Spleen (tissue), 11 donors: ENCODE results near the gene ARHGEF37. TPM values are rescaled to one million over a fixed set of nuclear protein-coding genes. Genes with fewer than 3 reads are reported as not detected.

ENCODE experiments used
- DNase-seq: peaks from one replicate; pipeline ENCODE4 v3.0.0-alpha.2; 2020
- H3K27ac ChIP-seq, 8 donors: fragments of 200-600 bp; sonication (generic) in 7 of 8; 1 replicate in 4 of 8; 2 replicates in 4 of 8; pipeline versions ENCODE4 v1.5.0 to v1.8.0; 2016 to 2021; ENCODE audit warnings: inconsistent platforms in 4 of 8, mild to moderate bottlenecking in 4 of 8, moderate library complexity in 1 of 8
- H3K27me3 ChIP-seq, 7 donors: fragments of 200-600 bp; sonication (generic) in 6 of 7; replicated peaks in 1 of 7; 1 replicate in 4 of 7; 2 replicates in 3 of 7; pipeline versions ENCODE4 v1.5.0 to v1.8.0; 2016 to 2021; ENCODE audit warnings: inconsistent platforms in 3 of 7, mild to moderate bottlenecking in 1 of 7
- H3K36me3 ChIP-seq, 6 donors: fragments of 200-600 bp; sonication (generic) in 5 of 6; 1 replicate in 4 of 6; 2 replicates in 2 of 6; pipeline versions ENCODE4 v1.5.0 to v1.8.0; 2016 to 2021; ENCODE audit warnings: inconsistent platforms in 2 of 6
- H3K4me1 ChIP-seq, 6 donors: fragments of 200-600 bp; sonication (generic) in 5 of 6; 1 replicate in 3 of 6; 2 replicates in 3 of 6; pipeline versions ENCODE4 v1.5.0 to v1.8.0; 2016 to 2021; ENCODE audit warnings: inconsistent platforms in 3 of 6
- H3K4me3 ChIP-seq, 8 donors: fragments of 200-600 bp; sonication (generic) in 7 of 8; 1 replicate in 4 of 8; 2 replicates in 4 of 8; pipeline versions ENCODE4 v1.5.0 to v1.8.0; 2016 to 2021; ENCODE audit warnings: inconsistent platforms in 4 of 8, mild to moderate bottlenecking in 4 of 8, moderate library complexity in 2 of 8
- H3K9me3 ChIP-seq, 8 donors: fragments of 200-600 bp; sonication (generic) in 7 of 8; 1 replicate in 4 of 8; 2 replicates in 4 of 8; pipeline versions ENCODE4 v1.5.0 to v1.8.0; 2016 to 2021; ENCODE audit warnings: inconsistent platforms in 4 of 8
- POLR2A ChIP-seq, 3 donors: fragments of 450-650 bp; IDR thresholded peaks; one replicate each; pipeline ENCODE4 v1.5.1; 2017; ENCODE audit warnings: antibody characterized with exemption in 3 of 3, mild to moderate bottlenecking in 1 of 3
- POLR2AphosphoS5 ChIP-seq, 3 donors: sonication (generic); formaldehyde crosslinking; IDR thresholded peaks; one replicate each; pipeline ENCODE4 v1.5.1; 2017; ENCODE audit warnings: antibody characterized with exemption in 3 of 3
- WGBS, 5 donors: extraction: QIAGEN DNeasy Blood & Tissue Kit in 3 of 5; methylation state at CpG; one replicate each; pipeline versions ENCODE4 v1.1.5 to v1.1.7; 2013 to 2018; 5-methylcytosine and 5-hydroxymethylcytosine counted together
- intact Hi-C: fragments of 100-400 bp; cut with DNase I; formaldehyde crosslinking; loops from one replicate; pipeline ENCODE4 v1.15.0; 2023; ENCODE audit warnings: low total_unique reads
- polyA plus RNA-seq, 3 donors: library from polyadenylated mRNA; stranded (reverse); fragments of 200-250 nt; gene quantifications; one replicate each; pipeline ENCODE4 v1.2.1, GENCODE V29; 2013
- total RNA-seq, 7 donors: library from RNA; depleted of rRNA in 3 of 7; stranded (reverse); fragments of >200 nt in 3 of 7; fragmentation: NEBNext Ultra II Directional in 4 of 7; extraction: Animal tissue kit (Norgen Biotek cat#: 25700) in 4 of 7; gene quantifications; one replicate each; pipeline versions ENCODE4 v1.1.0 to v1.2.1, GENCODE V29; 2016 to 2021
- TF ChIP-seq, protein P1 (sequence below), 11 experiments: fragments of 200-600 bp in 7 of 11; fragments of 450-650 bp in 4 of 11; sonication (generic) in 4 of 11; IDR thresholded peaks in 8 of 11; conservative IDR thresholded peaks in 3 of 11; 1 replicate in 7 of 11; 2 replicates in 4 of 11; pipeline versions ENCODE4 v1.4.0 to v1.8.0; 2016 to 2021; ENCODE audit warnings: antibody characterized with exemption in 11 of 11, inconsistent platforms in 4 of 11, mild to moderate bottlenecking in 1 of 11
- donor health status: healthy with polysubstance abuse.
- donor health status: DM: no; HTN: no; CAD: no; lungs with moderate emphysema.
- donor health status: DM: no; HTN: no; CAD: no.
- donor health status: Bipolar disorder and iron deficiency.
- donor health status: healthy.
- donor health status: DM: no; HTN: no; CAD: no.
- donor health status: DM: yes; HTN: yes; CAD: no.

Gene ARHGEF37
- total and polyA plus RNA-seq, 10 donors, result 0.77 to 3.5 (median 1.3) TPM

DNA sequence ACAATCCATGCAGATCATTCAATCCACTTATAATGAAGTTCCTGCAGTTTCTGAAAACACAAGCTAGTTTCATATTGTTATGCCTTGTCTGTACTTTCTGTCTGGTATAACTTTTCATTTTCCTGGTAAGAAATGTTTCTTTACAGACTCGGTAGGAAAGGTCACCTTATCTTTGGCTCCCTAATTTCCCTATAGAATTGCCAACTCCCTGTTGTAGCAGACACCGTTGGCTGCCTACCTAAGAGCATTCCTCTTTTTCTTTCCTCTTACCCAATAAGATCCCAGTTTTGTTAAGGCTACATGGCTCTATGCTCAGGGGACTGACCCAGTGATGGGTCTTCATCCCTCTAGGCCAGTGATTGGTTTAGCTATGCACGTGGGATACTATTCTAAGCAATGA lies 6.2 kb upstream of the ARHGEF37 start:
- no peak overlapping the region for H3K27ac ChIP-seq
- H3K27me3 ChIP-seq, result peaks cover 0 to 5% (median 0%) of the 10 kb centered on the region in 7 donors
- H3K9me3 ChIP-seq, result no peaks in the 10 kb centered on the region
- no peaks in the 10 kb centered on the region for H3K36me3 ChIP-seq
- no peak overlapping the region for H3K4me3 ChIP-seq
- intact Hi-C loops, result no loop called here
- H3K4me1 ChIP-seq, result no peaks in the 10 kb centered on the region
- 77 to 90% (median 86%) methylated on average over 3 of the region's 3 CpGs for WGBS, 5 donors
- TF ChIP-seq, protein P1, sequence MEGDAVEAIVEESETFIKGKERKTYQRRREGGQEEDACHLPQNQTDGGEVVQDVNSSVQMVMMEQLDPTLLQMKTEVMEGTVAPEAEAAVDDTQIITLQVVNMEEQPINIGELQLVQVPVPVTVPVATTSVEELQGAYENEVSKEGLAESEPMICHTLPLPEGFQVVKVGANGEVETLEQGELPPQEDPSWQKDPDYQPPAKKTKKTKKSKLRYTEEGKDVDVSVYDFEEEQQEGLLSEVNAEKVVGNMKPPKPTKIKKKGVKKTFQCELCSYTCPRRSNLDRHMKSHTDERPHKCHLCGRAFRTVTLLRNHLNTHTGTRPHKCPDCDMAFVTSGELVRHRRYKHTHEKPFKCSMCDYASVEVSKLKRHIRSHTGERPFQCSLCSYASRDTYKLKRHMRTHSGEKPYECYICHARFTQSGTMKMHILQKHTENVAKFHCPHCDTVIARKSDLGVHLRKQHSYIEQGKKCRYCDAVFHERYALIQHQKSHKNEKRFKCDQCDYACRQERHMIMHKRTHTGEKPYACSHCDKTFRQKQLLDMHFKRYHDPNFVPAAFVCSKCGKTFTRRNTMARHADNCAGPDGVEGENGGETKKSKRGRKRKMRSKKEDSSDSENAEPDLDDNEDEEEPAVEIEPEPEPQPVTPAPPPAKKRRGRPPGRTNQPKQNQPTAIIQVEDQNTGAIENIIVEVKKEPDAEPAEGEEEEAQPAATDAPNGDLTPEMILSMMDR (IDR thresholded peaks at IDR 0.05 in 8 of 11, conservative IDR thresholded peaks at IDR 0.05 in 3 of 11), result no peak
- TF ChIP-seq POLR2AphosphoS5 (IDR thresholded peaks at IDR 0.05) (no peak), POLR2A (IDR thresholded peaks at IDR 0.05) (no peak)
- DNase-seq, result no peak

- Histone ChIP-seq H3K4me1 (peaks cover 0 to 6% (median 5%) of the 10 kb centered on the region in 6 donors), H3K27me3 (peaks cover 0 to 14% (median 0%) of the 10 kb centered on the region in 7 donors), H3K36me3 (no peaks in the 10 kb centered on the region), H3K27ac (no peak overlapping the region), H3K4me3 (no peak overlapping the region), H3K9me3 (no peaks in the 10 kb centered on the region)
- DNase-seq, result no peak
- 70 to 95% (median 87%) methylated on average over 3 of the region's 3 CpGs for WGBS, 5 donors
- intact Hi-C loops, result no loop called here
- TF ChIP-seq, protein P1 (IDR thresholded peaks at IDR 0.05 in 8 of 11, conservative IDR thresholded peaks at IDR 0.05 in 3 of 11), result no peak
- TF ChIP-seq POLR2AphosphoS5 (IDR thresholded peaks at IDR 0.05) (no peak), POLR2A (IDR thresholded peaks at IDR 0.05) (no peak)
Observed at GRCh38 chr5:149576021-149576420, 5.3 kb upstream of the ARHGEF37 start.

- H3K4me3 ChIP-seq, result no peak overlapping the region
- H3K36me3 ChIP-seq, result no peaks in the 10 kb centered on the region
- no peaks in the 10 kb centered on the region for H3K9me3 ChIP-seq
- H3K27ac ChIP-seq, result no peak overlapping the region
- WGBS, 5 donors, result 69 to 91% (median 88%) methylated on average over 5 of the region's 5 CpGs
- TF ChIP-seq POLR2A (IDR thresholded peaks at IDR 0.05) (no peak), POLR2AphosphoS5 (IDR thresholded peaks at IDR 0.05) (no peak)
- TF ChIP-seq, protein P1 (IDR thresholded peaks at IDR 0.05 in 8 of 11, conservative IDR thresholded peaks at IDR 0.05 in 3 of 11), result no peak
- DNase-seq, result no peak
- peaks cover 0 to 26% (median 4%) of the 10 kb centered on the region in 7 donors for H3K27me3 ChIP-seq
- peaks cover 0 to 29% (median 18%) of the 10 kb centered on the region in 6 donors for H3K4me1 ChIP-seq
- intact Hi-C loops, result no loop called here
Observed at GRCh38 chr5:149578896-149579295, 2.4 kb upstream of the ARHGEF37 start.

- Histone ChIP-seq H3K9me3 (no peaks in the 10 kb centered on the region), H3K36me3 (no peaks in the 10 kb centered on the region), H3K4me3 (peak overlapping the region; percentile 32 to 72 (median 44)), H3K4me1 (peaks cover 0 to 31% (median 18%) of the 10 kb centered on the region in 6 donors), H3K27me3 (peaks cover 0 to 26% (median 4%) of the 10 kb centered on the region in 7 donors), H3K27ac (peak overlapping the region in 7 of 8 donors; percentile 24 to 67 (median 45))
- 52 to 69% (median 57%) methylated on average over 9 to 10 of the region's 10 CpGs for WGBS, 5 donors
- intact Hi-C loops, result no loop called here
- TF ChIP-seq POLR2A (IDR thresholded peaks at IDR 0.05) (no peak), POLR2AphosphoS5 (IDR thresholded peaks at IDR 0.05) (no peak)
- TF ChIP-seq, protein P1 (IDR thresholded peaks at IDR 0.05 in 8 of 11, conservative IDR thresholded peaks at IDR 0.05 in 3 of 11), result no peak
- no peak for DNase-seq
Observed at GRCh38 chr5:149580808-149581191, 498 bp upstream of the ARHGEF37 start.
